Activated T-cell treated with anti-CD3 and anti-CD28 coated beads, Interleukin-2, amount 50 U/mL, for 72 hours (primary cell): ENCODE data around the gene DCC. TPM values are rescaled to one million over a fixed set of nuclear protein-coding genes. Genes with fewer than 3 reads are reported as not detected.

ENCODE experiments used
- ATAC-seq, 2 donors: fragments of 150-1000 bp; cut with Tn5 transposase; replicated peaks in 1 of 2; 2 replicates each; pipeline ENCODE4 v1.10.0; 2021; ENCODE audit warnings: moderate library complexity in 2 of 2, mild to moderate bottlenecking in 1 of 2
- DNase-seq, 2 donors: peaks; one replicate each; pipeline ENCODE4 v3.0.0; 2021 to 2022; ENCODE audit warnings: mixed read lengths in 1 of 2
- H3K27ac Mint-ChIP-seq: one replicate; pipeline ENCODE4 v1.8.0; 2022; ENCODE audit warnings: mild to moderate bottlenecking, moderate library complexity, mixed read lengths
- H3K27me3 Mint-ChIP-seq: one replicate; pipeline ENCODE4 v1.8.0; 2022; ENCODE audit warnings: low read depth, mixed read lengths
- H3K36me3 Mint-ChIP-seq, 2 donors: one replicate each; pipeline ENCODE4 v1.8.0; 2022; ENCODE audit warnings: mixed read lengths in 2 of 2, mild to moderate bottlenecking in 1 of 2; ENCODE audit not compliant: insufficient read depth in 2 of 2
- H3K4me1 Mint-ChIP-seq: one replicate; pipeline ENCODE4 v1.8.0; 2022; ENCODE audit warnings: low read depth, mixed read lengths
- H3K4me3 Mint-ChIP-seq, 2 donors: one replicate each; pipeline ENCODE4 v1.8.0; 2022; ENCODE audit warnings: mild to moderate bottlenecking in 2 of 2, mixed read lengths in 2 of 2, moderate library complexity in 2 of 2
- H3K9me3 Mint-ChIP-seq, 2 donors: one replicate each; pipeline ENCODE4 v1.8.0; 2022; ENCODE audit warnings: mixed read lengths in 2 of 2
- total RNA-seq, 2 donors: library from RNA; stranded (reverse); gene quantifications; one replicate each; pipeline ENCODE4 v1.2.3, GENCODE V29; 2022

DCC gene
- total RNA-seq, 2 donors from 2014 or later, result not detected

GRCh38 chr18:53560546-53560945, 1220.5 kb downstream of the DCC start:
- Mint-ChIP-seq H3K9me3 (peaks cover 0 to 4% of the 10 kb centered on the region in 2 donors), H3K27me3 (no peaks in the 10 kb centered on the region), H3K4me3 (no peak overlapping the region), H3K27ac (no peak overlapping the region), H3K36me3 (no peaks in the 10 kb centered on the region), H3K4me1 (no peaks in the 10 kb centered on the region)
- no peak for ATAC-seq
- DNase-seq, result no peak

- Mint-ChIP-seq H3K36me3 (no peaks in the 10 kb centered on the region), H3K4me1 (no peaks in the 10 kb centered on the region), H3K9me3 (no peaks in the 10 kb centered on the region), H3K27me3 (no peaks in the 10 kb centered on the region), H3K27ac (no peak overlapping the region), H3K4me3 (no peak overlapping the region)
- DNase-seq (no peak), ATAC-seq (no peak)
These were observed 1226.6 kb downstream of the DCC start for GRCh38 chr18:53566626-53567025.

GRCh38 chr18:53567929-53568574, 1228.1 kb downstream of the DCC start:
- no peaks in the 10 kb centered on the region for H3K9me3 Mint-ChIP-seq
- H3K27me3 Mint-ChIP-seq, result no peaks in the 10 kb centered on the region
- ATAC-seq (no peak), DNase-seq (peak in 1 of 2 donors; percentile 1)
- H3K36me3 Mint-ChIP-seq, result no peaks in the 10 kb centered on the region
- H3K4me1 Mint-ChIP-seq, result no peaks in the 10 kb centered on the region
- no peak overlapping the region for H3K4me3 Mint-ChIP-seq
- no peak overlapping the region for H3K27ac Mint-ChIP-seq
